Mesendoderm (in vitro differentiated cells): Measurements from ENCODE around the gene TEX54.
A peak's percentile ranks its signal among the peaks of the same experiment; 100 is the strongest.
"Not testable (repeated sequence)": the region's sequence is repeated elsewhere in the genome, so short reads cannot be mapped to it uniquely, and the experiment has no call there.

ENCODE experiments used
- DNase-seq: peaks from one replicate; pipeline ENCODE4 v3.0.0; 2013
- H2AK5ac ChIP-seq: 2 replicates; pipeline ENCODE4 v1.6.1; 2013; ENCODE audit warnings: low read length, inconsistent platforms
- H2BK120ac ChIP-seq: 2 replicates; pipeline ENCODE4 v1.6.1; 2013; ENCODE audit warnings: low read depth, mild to moderate bottlenecking, low read length, moderate library complexity, mixed read lengths
- H2BK15ac ChIP-seq: replicated peaks from 2 replicates; pipeline ENCODE4 v1.6.1; 2013; ENCODE audit warnings: low read depth, mild to moderate bottlenecking, moderate library complexity
- H2BK5ac ChIP-seq: 2 replicates; pipeline ENCODE4 v1.6.1; 2013; ENCODE audit warnings: low read length, inconsistent platforms
- H3K18ac ChIP-seq: 2 replicates; pipeline ENCODE4 v1.6.1; 2013; ENCODE audit warnings: mild to moderate bottlenecking, low read length, mixed read lengths
- H3K23ac ChIP-seq: one replicate; pipeline ENCODE4 v1.6.1; 2013; ENCODE audit warnings: low read length
- H3K27ac ChIP-seq: 2 replicates; pipeline ENCODE4 v1.5.1; 2013; ENCODE audit warnings: low read depth, mild to moderate bottlenecking, inconsistent platforms, low read length, moderate library complexity
- H3K27me3 ChIP-seq: 2 replicates; pipeline ENCODE4 v1.6.1; 2013; ENCODE audit warnings: low read length, control low read depth, mild to moderate bottlenecking, inconsistent platforms; ENCODE audit not compliant: insufficient read depth, poor library complexity
- H3K36me3 ChIP-seq: 2 replicates; pipeline ENCODE4 v1.6.1; 2013; ENCODE audit warnings: low read length, inconsistent platforms; ENCODE audit not compliant: control insufficient read depth, insufficient read depth
- H3K4ac ChIP-seq: one replicate; pipeline ENCODE4 v1.6.1; 2013; ENCODE audit warnings: low read depth, mild to moderate bottlenecking, low read length, moderate library complexity
- H3K4me1 ChIP-seq: 2 replicates; pipeline ENCODE4 v1.6.1; 2013; ENCODE audit warnings: low read depth, low read length, inconsistent platforms; ENCODE audit not compliant: control insufficient read depth
- H3K4me2 ChIP-seq: 2 replicates; pipeline ENCODE4 v1.6.1; 2013; ENCODE audit warnings: low read length
- H3K4me3 ChIP-seq: 2 replicates; pipeline ENCODE4 v1.5.1; 2013; ENCODE audit warnings: mild to moderate bottlenecking, low read length
- H3K56ac ChIP-seq: one replicate; pipeline ENCODE4 v1.6.1; 2013; ENCODE audit warnings: low read length
- H3K79me1 ChIP-seq: 2 replicates; pipeline ENCODE4 v1.6.1; 2013; ENCODE audit warnings: low read length, inconsistent platforms
- H3K79me2 ChIP-seq: 2 replicates; pipeline ENCODE4 v1.6.1; 2013; ENCODE audit warnings: mild to moderate bottlenecking, low read length; ENCODE audit not compliant: control insufficient read depth, insufficient read depth
- H3K9ac ChIP-seq: 2 replicates; pipeline ENCODE4 v1.6.1; 2013; ENCODE audit warnings: low read length, inconsistent platforms
- H4K5ac ChIP-seq: one replicate; pipeline ENCODE4 v1.6.1; 2013; ENCODE audit warnings: low read length
- H4K8ac ChIP-seq: one replicate; pipeline ENCODE4 v1.6.1; 2013; ENCODE audit warnings: low read depth, mild to moderate bottlenecking, control low read depth, low read length, moderate library complexity
- WGBS: extraction: QIAGEN DNeasy Blood & Tissue Kit; methylation state at CpG from one replicate; pipeline ENCODE4 v1.1.7; 2013; ENCODE audit warnings: low lambda C conversion rate, missing lambda C conversion rate; ENCODE audit not compliant: insufficient coverage; ENCODE audit errors: extremely low coverage; 5-methylcytosine and 5-hydroxymethylcytosine counted together

The TEX54 gene

GRCh38 chr11:62846177-62846576 is 13.5 kb upstream of the TEX54 start:
- Histone ChIP-seq H3K4me2 (no peak overlapping the region), H3K18ac (no peak overlapping the region), H3K56ac (no peak overlapping the region), H2BK5ac (no peak overlapping the region), H2BK120ac (no peak overlapping the region), H4K5ac (no peak overlapping the region), H3K4me3 (no peak overlapping the region), H3K79me2 (no peaks in the 10 kb centered on the region), H3K23ac (no peak overlapping the region), H3K27ac (no peak overlapping the region), H2AK5ac (no peak overlapping the region), H3K79me1 (no peaks in the 10 kb centered on the region), H4K8ac (no peak overlapping the region), H3K36me3 (no peaks in the 10 kb centered on the region), H3K4ac (no peak overlapping the region), H3K27me3 (no peaks in the 10 kb centered on the region), H3K4me1 (peaks cover 2% of the 10 kb centered on the region), H3K9ac (no peak overlapping the region), H2BK15ac (no peak overlapping the region)
- DNase-seq = no peak
- WGBS = no CpG with 5 or more reads among the region's 3 CpGs

- Histone ChIP-seq H3K27ac (no peak overlapping the region), H3K56ac (no peak overlapping the region), H2BK120ac (no peak overlapping the region), H3K79me1 (no peaks in the 10 kb centered on the region), H3K9ac (no peak overlapping the region), H2BK15ac (no peak overlapping the region), H2BK5ac (no peak overlapping the region), H3K4me2 (no peak overlapping the region), H2AK5ac (no peak overlapping the region), H3K18ac (no peak overlapping the region), H3K27me3 (no peaks in the 10 kb centered on the region), H3K36me3 (no peaks in the 10 kb centered on the region), H4K5ac (no peak overlapping the region), H3K23ac (no peak overlapping the region), H3K4ac (no peak overlapping the region), H3K4me3 (no peak overlapping the region), H3K79me2 (peaks cover 2% of the 10 kb centered on the region), H4K8ac (no peak overlapping the region), H3K4me1 (peaks cover 2% of the 10 kb centered on the region)
- DNase-seq = no peak
- WGBS = no CpG with 5 or more reads among the region's 3 CpGs
These were observed 11.5 kb upstream of the TEX54 start for GRCh38 chr11:62844154-62844553.

- Histone ChIP-seq H3K4me2 (no peak overlapping the region), H3K4ac (peak overlapping the region; percentile 85), H3K79me2 (peaks cover 8% of the 10 kb centered on the region), H3K27me3 (no peaks in the 10 kb centered on the region), H2BK5ac (no peak overlapping the region), H3K27ac (no peak overlapping the region), H4K5ac (no peak overlapping the region), H2BK120ac (no peak overlapping the region), H2AK5ac (no peak overlapping the region), H2BK15ac (no peak overlapping the region), H3K79me1 (peaks cover 3% of the 10 kb centered on the region), H3K36me3 (no peaks in the 10 kb centered on the region), H3K9ac (no peak overlapping the region), H3K56ac (peak overlapping the region; percentile 64), H4K8ac (no peak overlapping the region), H3K4me3 (no peak overlapping the region), H3K23ac (no peak overlapping the region), H3K4me1 (peaks cover 2% of the 10 kb centered on the region), H3K18ac (no peak overlapping the region)
- no peak for DNase-seq
- 100% methylated on average over 2 of the region's 3 CpGs for WGBS
These were observed 10.8 kb upstream of the TEX54 start for GRCh38 chr11:62843466-62843865.

- Histone ChIP-seq H3K9ac (peak overlapping the region; percentile 81), H3K27ac (peak overlapping the region; percentile 93), H3K18ac (peak overlapping the region; percentile 51), H3K56ac (peak overlapping the region; percentile 92)
- not testable (repeated sequence) for H3K4me3 ChIP-seq, H3K4me1 ChIP-seq, H2AK5ac ChIP-seq, H2BK15ac ChIP-seq, H4K8ac ChIP-seq, H2BK120ac ChIP-seq, H3K27me3 ChIP-seq, H3K79me2 ChIP-seq, H4K5ac ChIP-seq, H3K23ac ChIP-seq, DNase-seq, H3K36me3 ChIP-seq, H2BK5ac ChIP-seq, H3K4ac ChIP-seq, H3K79me1 ChIP-seq, H3K4me2 ChIP-seq
- no CpG with 5 or more reads among the region's 9 CpGs for WGBS
These were observed 10.2 kb upstream of the TEX54 start for GRCh38 chr11:62842891-62843290.

GRCh38 chr11:62842171-62842741 is 9.6 kb upstream of the TEX54 start:
- peak overlapping the region; percentile 81 for H3K9ac ChIP-seq
- peak overlapping the region; percentile 74 for H3K4ac ChIP-seq
- H4K8ac ChIP-seq = no peak overlapping the region
- no peak overlapping the region for H2BK15ac ChIP-seq
- H2BK5ac ChIP-seq = peak overlapping the region; percentile 54
- H3K79me1 ChIP-seq = peaks cover 8% of the 10 kb centered on the region
- no peak overlapping the region for H2AK5ac ChIP-seq
- no peaks in the 10 kb centered on the region for H3K36me3 ChIP-seq
- DNase-seq = no peak
- H3K27ac ChIP-seq = peak overlapping the region; percentile 93
- no peak overlapping the region for H3K4me3 ChIP-seq
- H2BK120ac ChIP-seq = peak overlapping the region; percentile 31
- H3K18ac ChIP-seq = peak overlapping the region; percentile 51
- peaks cover 2% of the 10 kb centered on the region for H3K4me1 ChIP-seq
- no CpG with 5 or more reads among the region's 30 CpGs for WGBS
- peak overlapping the region; percentile 5 for H4K5ac ChIP-seq
- peaks cover 15% of the 10 kb centered on the region for H3K79me2 ChIP-seq
- peak overlapping the region; percentile 61 for H3K4me2 ChIP-seq
- H3K23ac ChIP-seq = no peak overlapping the region
- H3K27me3 ChIP-seq = no peaks in the 10 kb centered on the region
- H3K56ac ChIP-seq = peak overlapping the region; percentile 92
